ENCODE data around the gene PIK3AP1. TPM values are rescaled to one million over a fixed set of nuclear protein-coding genes. Genes with fewer than 3 reads are reported as not detected.

The PIK3AP1 gene
- total and polyA plus RNA-seq, 2 experiments from 2014 or later, result not detected

DNA sequence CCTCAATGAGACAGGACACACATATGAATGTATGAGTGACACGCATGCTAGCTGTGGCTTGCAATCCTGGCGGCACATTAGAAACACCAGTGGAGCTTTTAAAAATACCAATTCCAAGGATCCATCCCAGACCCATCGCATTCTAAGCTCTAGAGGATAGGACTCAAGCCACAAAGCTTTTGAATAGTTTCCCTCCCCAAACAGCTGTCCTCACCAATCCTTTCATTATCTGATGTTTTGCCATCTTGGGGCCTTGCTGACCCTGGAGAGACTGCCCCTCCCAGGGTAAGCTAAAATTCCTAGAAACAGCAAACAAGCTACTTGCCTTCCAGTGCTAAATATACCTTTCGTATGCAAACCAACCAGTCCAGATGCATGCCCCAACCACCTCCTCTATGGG is 124.6 kb downstream of the PIK3AP1 start:
- no peak overlapping the region for H3K27ac ChIP-seq
- no peak for DNase-seq
- H3K4me1 ChIP-seq (ENCODE audit: insufficient read depth), result no peaks in the 10 kb centered on the region
- H3K4me2 ChIP-seq (ENCODE audit: unreplicated experiment), result no peak overlapping the region
- no peaks in the 10 kb centered on the region for H4K20me1 ChIP-seq (ENCODE audit: insufficient read depth)
- H3K9me2 ChIP-seq (ENCODE audit: insufficient read depth), result no peaks in the 10 kb centered on the region
- no peak for TF ChIP-seq EZH2phosphoT487 (IDR thresholded peaks at IDR 0.05; ENCODE audit: insufficient read depth, low read depth)
- TF ChIP-seq EZH2 (IDR thresholded peaks at IDR 0.05; ENCODE audit: insufficient read depth, poor library complexity, severe bottlenecking), result no peak
- in situ Hi-C loops (cut with MboI), result no loop called here
- H3F3A ChIP-seq (ENCODE audit: insufficient read depth), result no peaks in the 10 kb centered on the region
- no peaks in the 10 kb centered on the region for H3K9me3 ChIP-seq (ENCODE audit: low read depth)
- no peaks in the 10 kb centered on the region for H3K36me3 ChIP-seq (ENCODE audit: low read depth)
- H3K27me3 ChIP-seq (replicated peaks; ENCODE audit: insufficient read depth), result peaks cover 12% of the 10 kb centered on the region; the same call in 1 of the 2 replicates
- H3K4me3 ChIP-seq, result no peak overlapping the region
- WGBS, 2 experiments (ENCODE audit: low coverage in 1 of 2, low lambda C conversion rate in 2 of 2, missing lambda C conversion rate in 2 of 2), result 77 to 79% methylated on average over 4 of the region's 4 CpGs
- H2AFZ ChIP-seq, result no peak overlapping the region
- no peaks in the 10 kb centered on the region for H3K79me2 ChIP-seq (ENCODE audit: insufficient read depth)
- H3K9ac ChIP-seq, result no peak overlapping the region

DNA sequence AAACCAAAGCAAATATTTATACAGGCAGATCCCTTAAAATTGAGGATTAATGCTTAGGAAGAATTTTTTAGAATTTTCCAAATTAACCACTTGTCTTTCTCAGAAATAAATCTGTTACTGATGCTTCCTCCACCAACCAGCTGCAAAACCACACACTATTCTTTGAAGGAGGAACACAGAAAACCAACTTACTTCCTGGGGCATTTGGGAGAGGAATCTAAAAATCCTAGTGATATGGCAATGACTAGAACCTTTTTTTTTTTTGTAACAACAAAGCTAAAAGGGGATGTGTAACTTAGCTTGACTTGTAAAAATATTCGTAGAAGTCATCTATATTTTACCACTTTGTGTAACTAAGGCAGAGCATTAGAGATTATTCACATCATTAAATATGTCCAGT is 128.4 kb downstream of the PIK3AP1 start:
- no peak overlapping the region for H3K4me3 ChIP-seq
- H2AFZ ChIP-seq, result no peak overlapping the region
- H3K9me2 ChIP-seq (ENCODE audit: insufficient read depth), result no peaks in the 10 kb centered on the region
- no peak for TF ChIP-seq EZH2 (IDR thresholded peaks at IDR 0.05; ENCODE audit: insufficient read depth, poor library complexity, severe bottlenecking)
- no peak for TF ChIP-seq EZH2phosphoT487 (IDR thresholded peaks at IDR 0.05; ENCODE audit: insufficient read depth, low read depth)
- H3K27ac ChIP-seq, result no peak overlapping the region
- peaks cover 22% of the 10 kb centered on the region for H3F3A ChIP-seq (ENCODE audit: insufficient read depth)
- peaks cover 15% of the 10 kb centered on the region for H3K4me1 ChIP-seq (ENCODE audit: insufficient read depth)
- no peaks in the 10 kb centered on the region for H4K20me1 ChIP-seq (ENCODE audit: insufficient read depth)
- no peaks in the 10 kb centered on the region for H3K27me3 ChIP-seq (replicated peaks; ENCODE audit: insufficient read depth)
- H3K79me2 ChIP-seq (ENCODE audit: insufficient read depth), result no peaks in the 10 kb centered on the region
- no peak overlapping the region for H3K9ac ChIP-seq
- in situ Hi-C loops (cut with MboI), result no loop called here
- no peaks in the 10 kb centered on the region for H3K9me3 ChIP-seq (ENCODE audit: low read depth)
- no peaks in the 10 kb centered on the region for H3K36me3 ChIP-seq (ENCODE audit: low read depth)
- WGBS, 2 experiments (ENCODE audit: low coverage in 1 of 2, low lambda C conversion rate in 2 of 2, missing lambda C conversion rate in 2 of 2), result 68 to 77% methylated on average over 1 of the region's 1 CpG
- H3K4me2 ChIP-seq (ENCODE audit: unreplicated experiment), result no peak overlapping the region
- no peak for DNase-seq

DNA sequence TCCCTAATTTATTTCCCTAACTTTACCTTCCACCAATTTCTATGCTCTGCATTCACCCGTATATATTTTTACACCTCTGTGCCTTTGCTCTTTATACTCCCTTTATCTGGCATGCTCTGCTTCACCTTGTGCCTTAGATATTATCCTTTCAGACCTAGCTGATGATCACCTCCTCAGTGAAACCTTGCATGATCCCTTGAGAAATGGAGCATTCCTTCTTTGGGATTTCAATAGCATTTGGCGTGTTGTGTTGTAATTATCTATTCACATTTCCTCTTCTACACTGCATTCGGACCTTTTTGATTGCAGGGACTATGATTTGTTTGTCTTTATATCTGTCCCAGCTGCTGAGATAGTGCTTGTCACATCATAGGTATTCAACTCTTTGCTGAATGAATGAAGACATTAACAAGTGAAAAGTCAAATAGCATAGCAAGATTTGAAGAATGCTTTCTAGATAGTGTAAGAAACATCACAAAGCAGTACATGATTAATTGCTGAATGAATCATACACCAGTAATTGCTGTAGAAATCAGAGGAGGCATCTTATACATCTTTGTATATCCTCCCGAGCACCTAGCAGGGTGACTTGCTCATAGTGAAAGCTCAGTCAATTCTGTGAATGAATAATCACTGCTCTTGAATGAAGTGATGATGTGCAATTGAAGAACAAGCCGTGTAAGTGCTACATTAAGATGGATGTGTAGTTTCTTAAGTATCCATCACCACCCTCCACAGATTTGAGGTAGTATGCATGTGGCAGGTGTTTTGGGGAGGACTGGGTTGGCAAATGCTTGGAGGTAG is 131.5 kb downstream of the PIK3AP1 start:
- Histone ChIP-seq H3K9me2 (ENCODE audit: insufficient read depth) (no peaks in the 10 kb centered on the region), H3K4me2 (ENCODE audit: unreplicated experiment) (peak overlapping the region; percentile 35), H3K9me3 (ENCODE audit: low read depth) (no peaks in the 10 kb centered on the region), H3K4me1 (ENCODE audit: insufficient read depth) (peaks cover 29% of the 10 kb centered on the region), H3F3A (ENCODE audit: insufficient read depth) (peaks cover 22% of the 10 kb centered on the region), H3K4me3 (no peak overlapping the region), H4K20me1 (ENCODE audit: insufficient read depth) (no peaks in the 10 kb centered on the region), H3K36me3 (ENCODE audit: low read depth) (no peaks in the 10 kb centered on the region), H3K27ac (no peak overlapping the region; the same call in 1 of the 2 replicates), H3K9ac (no peak overlapping the region), H3K79me2 (ENCODE audit: insufficient read depth) (peaks cover 28% of the 10 kb centered on the region), H3K27me3 (replicated peaks; ENCODE audit: insufficient read depth) (no peaks in the 10 kb centered on the region), H2AFZ (no peak overlapping the region)
- WGBS, 2 experiments (ENCODE audit: low coverage in 1 of 2, low lambda C conversion rate in 2 of 2, missing lambda C conversion rate in 2 of 2), result 33% methylated on average over 5 of the region's 5 CpGs
- TF ChIP-seq EZH2 (IDR thresholded peaks at IDR 0.05; ENCODE audit: insufficient read depth, poor library complexity, severe bottlenecking), result no peak
- TF ChIP-seq EZH2phosphoT487 (IDR thresholded peaks at IDR 0.05; ENCODE audit: insufficient read depth, low read depth), result no peak
- in situ Hi-C loops (cut with MboI), result no loop called here
- peak; percentile 52 for DNase-seq

DNA sequence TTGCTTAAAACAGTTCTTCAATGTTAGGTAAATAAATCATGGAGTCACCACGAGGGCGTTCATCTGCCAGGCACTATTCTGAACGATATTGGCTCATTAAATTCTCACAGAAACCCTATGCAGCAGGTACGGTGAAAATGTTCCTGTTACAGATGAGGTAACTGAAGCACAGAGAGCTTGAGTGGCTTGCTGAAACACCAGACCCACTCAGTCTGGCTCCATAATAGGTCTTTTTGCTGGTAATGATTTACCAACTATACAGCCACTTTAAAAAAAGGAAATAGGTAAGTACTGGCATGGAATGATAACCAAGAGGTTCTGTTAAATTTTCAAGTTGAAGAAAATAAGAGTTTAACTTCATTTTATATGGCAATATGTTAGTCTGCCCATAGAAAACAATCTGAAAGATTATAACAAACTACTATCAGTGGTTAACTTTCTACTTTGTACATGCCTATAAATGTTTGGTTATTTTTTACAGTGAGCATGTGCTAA is 132.2 kb downstream of the PIK3AP1 start:
- DNase-seq, result no peak
- Histone ChIP-seq H2AFZ (peak overlapping the region; percentile 83), H3K36me3 (ENCODE audit: low read depth) (no peaks in the 10 kb centered on the region), H3K27ac (peak overlapping the region; percentile 98), H3K4me3 (peak overlapping the region; percentile 97), H3F3A (ENCODE audit: insufficient read depth) (peaks cover 22% of the 10 kb centered on the region), H3K79me2 (ENCODE audit: insufficient read depth) (peaks cover 35% of the 10 kb centered on the region), H4K20me1 (ENCODE audit: insufficient read depth) (no peaks in the 10 kb centered on the region; the same call in 1 of the 2 replicates), H3K9me3 (ENCODE audit: low read depth) (no peaks in the 10 kb centered on the region), H3K27me3 (replicated peaks; ENCODE audit: insufficient read depth) (no peaks in the 10 kb centered on the region), H3K9ac (peak overlapping the region; percentile 97), H3K4me1 (ENCODE audit: insufficient read depth) (peaks cover 30% of the 10 kb centered on the region), H3K9me2 (ENCODE audit: insufficient read depth) (no peaks in the 10 kb centered on the region), H3K4me2 (ENCODE audit: unreplicated experiment) (peak overlapping the region; percentile 98)
- in situ Hi-C loops (cut with MboI), result no loop called here
- WGBS, 2 experiments (ENCODE audit: low coverage in 1 of 2, low lambda C conversion rate in 2 of 2, missing lambda C conversion rate in 2 of 2), result 8% methylated on average over 4 of the region's 4 CpGs
- no peak for TF ChIP-seq EZH2 (IDR thresholded peaks at IDR 0.05; ENCODE audit: insufficient read depth, poor library complexity, severe bottlenecking)
- TF ChIP-seq EZH2phosphoT487 (IDR thresholded peaks at IDR 0.05; ENCODE audit: insufficient read depth, low read depth), result no peak
